ENCODE results near the gene CYBB.

GRCh38 chrX:37759878-37760418 is 19.9 kb upstream of the CYBB start:
- no peak for TF ChIP-seq ZNF184 (tag by site-specific recombination; IDR thresholded peaks at IDR 0.05)
- no peak for TF ChIP-seq CTCF (tag by site-specific recombination; IDR thresholded peaks at IDR 0.05)
- TF ChIP-seq YY1 (tag by site-specific recombination; IDR thresholded peaks at IDR 0.05): no peak
- TF ChIP-seq ZBTB17 (tag by site-specific recombination; IDR thresholded peaks at IDR 0.05): no peak
- TF ChIP-seq ZNF747 (tag by site-specific recombination; IDR thresholded peaks at IDR 0.05): no peak
- no peak for TF ChIP-seq ZNF704 (tag by site-specific recombination; IDR thresholded peaks at IDR 0.05)
- TF ChIP-seq ZFP3 (tag by site-specific recombination; IDR thresholded peaks at IDR 0.05; ENCODE audit: low read depth): no peak

Data from HEK293 (cell line).